HG03378 (cell line): Measurements from ENCODE around the gene COL5A1.
"Not testable (repeated sequence)": the region's sequence is repeated elsewhere in the genome, so short reads cannot be mapped to it uniquely, and the experiment has no call there.

Source experiments
- ATAC-seq: cut with Tn5 transposase; IDR thresholded peaks from one replicate; pipeline ENCODE4 v1.9.1; 2021; ENCODE audit warnings: mild to moderate bottlenecking, moderate library complexity; ENCODE audit not compliant: unreplicated experiment

The COL5A1 gene

DNA sequence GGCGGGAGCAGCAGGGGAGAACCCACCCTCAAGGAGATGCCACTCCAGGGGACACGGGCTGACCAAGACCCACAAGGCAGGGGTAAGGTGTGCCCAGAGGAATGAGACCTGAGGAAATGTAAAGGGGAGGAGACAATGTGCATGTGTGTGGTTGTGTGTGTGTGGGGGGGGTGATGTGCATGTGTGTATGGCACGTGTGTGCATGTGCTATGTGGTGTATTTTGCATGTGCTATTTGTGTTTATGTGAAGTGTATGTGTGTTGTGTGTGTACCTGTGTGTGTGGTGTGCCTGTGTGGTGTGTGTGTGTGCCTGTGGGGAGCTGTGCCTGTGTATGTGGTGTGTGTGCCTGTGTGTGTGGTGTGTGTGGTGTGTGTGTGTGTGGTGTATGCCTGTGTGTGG, 205.5 kb downstream of the COL5A1 start:
- ATAC-seq = no peak

DNA sequence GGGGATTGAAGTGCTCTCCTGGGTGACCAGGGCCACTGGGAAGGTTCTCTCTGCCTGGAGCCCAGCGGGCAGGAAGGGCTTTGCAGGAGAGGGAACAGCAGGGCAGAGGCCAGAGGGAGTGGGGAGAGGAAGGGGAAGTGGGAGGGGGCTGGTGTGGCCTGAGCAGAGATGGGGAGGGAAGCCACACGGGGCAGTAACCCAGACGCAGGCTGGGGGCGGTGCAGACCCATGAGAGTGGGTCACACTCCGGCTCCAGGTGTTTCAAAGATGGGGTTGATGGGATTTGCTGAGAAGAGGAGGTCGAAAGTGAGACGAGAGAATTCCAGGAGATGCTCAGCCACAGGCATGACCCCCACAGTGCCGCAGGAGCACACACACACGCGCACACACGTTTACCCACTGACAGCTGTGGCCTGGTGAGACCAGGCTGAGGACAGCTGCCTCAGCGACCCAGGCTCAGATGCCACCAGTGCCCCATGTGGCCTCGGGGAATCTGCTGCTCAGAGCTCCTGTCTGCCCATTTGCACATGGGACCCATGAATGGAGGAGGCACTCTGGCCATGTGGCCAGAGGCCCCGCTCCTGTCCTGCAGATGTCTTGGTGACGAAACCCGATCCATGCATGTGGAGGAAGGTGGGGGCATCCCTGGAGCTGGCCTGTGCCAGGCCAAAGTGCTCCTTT, 206.3 kb downstream of the COL5A1 start:
- ATAC-seq = no peak

DNA sequence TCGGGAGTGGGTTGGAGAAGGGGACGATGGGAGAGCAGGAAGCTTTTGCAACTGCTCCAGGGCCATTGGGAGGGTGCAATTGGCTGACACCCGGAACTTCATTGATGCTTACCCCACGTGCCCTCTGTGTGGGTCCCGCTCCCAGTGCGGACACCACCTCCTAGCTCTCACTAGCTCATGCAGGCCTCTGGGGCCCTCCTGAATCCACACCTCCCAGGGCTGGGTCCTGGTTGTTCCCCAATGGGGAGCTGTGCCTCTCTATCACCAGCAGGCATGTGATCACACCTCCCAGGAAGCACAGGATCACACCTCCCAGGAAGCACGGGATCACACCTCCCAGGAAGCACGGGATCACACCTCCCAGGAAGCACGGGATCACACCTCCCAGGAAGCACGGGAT, 206.9 kb downstream of the COL5A1 start:
- no peak for ATAC-seq

DNA sequence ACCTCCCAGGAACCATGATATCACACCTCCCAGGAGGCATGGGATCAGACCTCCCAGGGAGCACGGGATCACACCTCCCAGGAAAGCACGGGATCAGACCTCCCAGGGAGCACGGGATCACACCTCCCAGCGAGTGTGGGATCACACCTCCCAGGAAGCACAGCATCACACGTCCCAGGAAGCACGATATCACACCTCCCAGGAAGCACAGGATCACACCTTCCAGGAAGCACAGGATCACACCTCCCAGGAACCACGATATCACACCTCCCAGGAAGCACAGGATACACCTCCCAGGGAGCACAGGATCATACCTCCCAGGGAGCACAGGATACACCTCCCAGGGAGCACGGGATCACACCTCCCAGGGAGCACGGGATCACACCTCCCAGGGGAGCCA, 209.0 kb downstream of the COL5A1 start:
- no peak for ATAC-seq

GRCh38 chr9:134851020-134851419, 209.4 kb downstream of the COL5A1 start:
- no peak for ATAC-seq

DNA sequence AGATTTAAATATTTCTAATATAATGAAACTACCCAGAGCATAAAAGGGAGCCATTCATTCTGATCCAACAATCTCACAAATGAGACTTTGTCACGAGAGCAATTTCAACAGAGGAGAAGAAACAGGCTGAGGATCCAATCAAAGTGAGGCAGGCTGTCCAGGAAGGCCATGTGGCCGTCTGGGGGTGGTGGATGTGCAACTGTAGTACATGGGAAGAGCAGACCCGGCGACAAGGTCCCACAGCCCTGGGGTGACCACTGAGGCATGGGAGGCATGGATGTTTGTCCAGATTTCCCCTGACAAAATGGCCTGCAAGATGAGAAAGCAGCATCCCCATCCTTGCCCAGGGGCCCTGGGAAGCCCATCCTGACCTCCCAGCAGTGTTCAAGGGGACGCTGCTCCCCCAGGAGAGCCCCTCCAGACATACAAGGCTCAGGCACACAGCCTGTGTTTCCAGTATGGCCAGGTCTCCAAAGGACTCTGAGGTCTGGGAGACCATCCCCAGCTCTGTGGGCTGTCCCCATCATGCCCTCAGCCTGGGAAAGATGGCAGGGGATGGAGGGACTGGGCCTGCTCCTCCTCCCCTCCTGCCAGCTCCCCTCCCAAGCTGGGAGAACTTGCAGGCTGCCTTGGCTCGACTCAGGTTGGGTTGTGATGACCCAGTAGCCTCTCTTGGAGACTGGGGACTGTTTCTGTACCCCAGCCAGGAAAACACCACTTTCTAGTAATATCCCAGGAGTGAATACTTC, 211.5 kb downstream of the COL5A1 start:
- no peak for ATAC-seq

GRCh38 chr9:134853893-134854292, 212.3 kb downstream of the COL5A1 start:
- no peak for ATAC-seq

DNA sequence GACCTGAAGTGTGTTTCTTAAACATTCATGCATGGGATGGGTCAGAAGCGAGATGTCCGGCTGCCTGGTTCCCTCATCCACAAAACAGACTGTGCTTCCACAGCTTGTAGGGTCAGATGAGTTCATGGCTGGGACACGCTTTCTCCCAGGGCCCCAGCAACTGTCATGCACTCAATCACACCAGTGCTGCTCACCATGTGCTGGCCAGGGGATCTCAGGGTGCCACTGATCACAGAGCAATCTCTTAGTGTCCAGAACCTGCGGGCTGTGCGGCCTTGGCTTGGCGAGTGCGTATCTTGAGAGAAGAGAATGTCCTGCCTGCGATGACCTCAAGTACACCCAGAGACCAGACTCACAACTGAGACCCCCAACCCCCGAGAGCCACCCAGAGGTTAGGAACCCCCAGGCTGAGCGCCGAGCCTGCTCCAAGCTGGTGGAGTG, 213.0 kb downstream of the COL5A1 start:
- no peak for ATAC-seq

GRCh38 chr9:134855231-134855899, 213.8 kb downstream of the COL5A1 start:
- no peak for ATAC-seq

DNA sequence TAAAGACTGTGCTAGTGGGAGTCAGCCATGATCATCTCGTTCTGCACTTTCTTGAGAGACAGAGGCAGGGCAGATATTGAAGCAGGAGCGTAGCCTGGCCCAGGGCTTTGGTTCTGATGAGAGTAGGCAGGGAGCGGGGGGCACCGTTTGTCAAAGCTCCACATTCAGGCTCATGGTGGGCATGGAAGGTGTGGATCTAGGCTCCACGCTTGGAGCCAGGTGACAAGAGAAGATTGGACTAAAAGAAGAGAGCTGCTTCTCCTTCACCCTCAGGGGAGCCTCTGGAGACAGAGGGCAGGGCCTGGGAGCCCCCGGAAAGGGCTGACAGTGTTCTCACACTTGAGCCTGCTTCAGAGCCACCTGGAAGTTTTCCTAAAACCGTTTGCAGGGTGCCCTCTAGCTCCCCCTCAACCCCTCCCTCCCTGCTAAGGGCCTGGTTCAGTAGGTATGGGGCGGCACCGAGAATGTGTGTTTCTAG, 214.3 kb downstream of the COL5A1 start:
- no peak for ATAC-seq

DNA sequence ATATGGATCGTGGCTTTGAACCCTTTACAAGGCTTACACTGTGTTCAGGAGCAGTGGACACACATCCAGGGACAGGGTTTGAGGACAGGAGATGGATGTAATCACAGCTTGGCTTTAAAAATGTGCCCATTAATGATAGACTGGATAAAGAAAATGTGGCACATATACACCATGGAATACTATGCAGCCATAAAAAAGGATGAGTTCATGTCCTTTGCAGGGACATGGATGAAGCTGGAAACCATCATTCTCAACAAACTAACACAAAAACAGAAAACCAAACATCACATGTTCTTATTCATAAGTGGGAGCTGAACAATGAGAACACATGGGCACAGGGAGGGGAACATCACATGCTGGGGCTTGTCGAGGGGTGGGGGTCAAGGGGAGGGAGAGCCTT, 215.8 kb downstream of the COL5A1 start:
- ATAC-seq = not testable (repeated sequence)

- peak; percentile 64 for ATAC-seq
Observed at GRCh38 chr9:134858051-134858841, 216.6 kb downstream of the COL5A1 start.

- no peak for ATAC-seq
Observed at GRCh38 chr9:134860510-134860909, 218.9 kb downstream of the COL5A1 start.

DNA sequence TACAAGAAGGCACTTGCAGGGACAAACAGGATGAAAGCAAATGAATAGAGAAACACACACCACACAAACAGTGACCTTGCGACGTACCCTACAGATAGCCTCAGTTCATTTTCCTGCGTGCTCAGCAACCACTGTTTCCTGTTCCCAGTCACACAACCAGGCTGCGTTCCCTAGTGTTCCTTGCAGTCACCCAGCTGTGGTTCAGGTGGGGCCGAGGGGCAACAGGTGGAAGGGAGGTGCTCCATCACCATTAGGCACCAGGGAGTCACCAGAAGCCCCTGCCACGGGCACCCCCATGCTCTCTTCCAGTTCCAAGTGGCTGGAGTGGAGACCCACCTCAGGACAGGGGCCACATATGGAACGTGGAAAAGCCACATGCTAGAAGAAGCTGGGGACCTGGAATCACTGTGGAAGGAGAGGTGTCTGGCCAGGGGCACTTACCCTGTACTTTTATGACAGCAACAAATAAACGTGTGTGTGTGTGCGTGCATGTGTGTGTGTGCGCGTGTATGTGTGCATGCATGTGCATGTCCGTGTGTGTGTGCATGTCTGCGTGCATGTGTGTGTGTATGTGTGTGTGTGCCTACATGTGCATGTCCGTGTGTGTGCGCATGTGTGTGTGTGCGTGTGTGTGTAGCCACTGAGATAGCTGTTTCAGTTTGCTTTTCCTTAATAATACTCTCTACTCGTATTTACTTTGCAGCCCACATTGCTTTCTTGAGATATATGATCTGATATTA, 220.2 kb downstream of the COL5A1 start:
- no peak for ATAC-seq

- ATAC-seq = no peak
Observed at GRCh38 chr9:134863306-134863902, 221.8 kb downstream of the COL5A1 start.

GRCh38 chr9:134863941-134864820, 222.6 kb downstream of the COL5A1 start:
- ATAC-seq = no peak

DNA sequence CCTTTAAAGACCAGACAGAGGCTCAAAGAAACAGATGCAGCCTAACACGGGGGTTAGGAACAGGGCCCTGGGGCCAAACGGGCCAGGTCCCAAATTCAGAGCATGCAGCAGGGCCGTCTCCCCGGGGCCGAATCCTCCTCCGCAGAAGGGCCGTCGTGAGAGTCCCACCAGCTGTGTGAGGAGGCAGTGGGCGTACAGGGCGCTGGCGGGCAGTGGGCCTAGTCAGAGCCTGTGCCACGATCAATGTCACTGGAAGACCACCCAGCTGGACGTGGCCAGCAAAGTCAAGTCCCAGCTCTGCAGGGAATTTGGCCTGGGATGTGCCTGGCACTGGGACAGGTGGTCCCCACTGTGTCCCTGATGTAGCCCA, 223.2 kb downstream of the COL5A1 start:
- no peak for ATAC-seq

DNA sequence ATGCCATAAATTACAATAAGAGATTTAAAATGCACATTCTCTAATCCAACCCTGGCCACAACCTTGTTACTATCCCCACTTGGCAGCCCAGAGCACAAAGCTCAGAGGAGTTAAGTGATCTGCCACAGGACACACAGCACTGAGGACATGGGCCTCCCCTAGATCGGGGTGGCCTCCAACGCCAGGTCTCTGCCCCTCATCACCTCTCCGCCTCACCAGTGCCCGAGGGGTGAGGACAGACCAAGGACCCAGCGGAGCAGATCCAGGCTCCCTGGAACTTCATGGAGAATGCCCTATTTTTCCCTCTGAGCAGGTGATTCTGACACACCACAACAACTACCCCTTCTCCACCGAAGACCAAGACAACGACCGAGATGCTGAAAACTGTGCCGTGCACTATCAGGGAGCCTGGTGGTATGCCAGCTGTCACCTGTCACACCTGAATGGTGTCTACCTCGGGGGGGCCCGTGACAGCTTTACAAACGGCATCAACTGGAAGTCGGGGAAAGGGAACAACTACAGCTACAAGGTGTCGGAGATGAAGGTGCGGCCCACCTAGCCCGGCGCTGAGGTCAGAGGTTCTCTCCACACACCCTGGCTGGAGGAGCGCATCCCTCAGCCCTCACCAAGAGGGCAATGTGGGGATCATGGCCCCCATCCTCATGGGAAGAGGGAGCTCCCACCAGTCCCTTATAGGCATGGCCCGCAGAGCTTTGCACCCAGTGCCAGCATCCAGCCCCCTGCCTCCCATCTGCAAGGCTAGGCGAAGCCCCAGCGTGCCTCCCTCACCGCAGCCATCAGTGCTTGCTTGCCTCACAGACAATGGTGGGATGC, 226.5 kb downstream of the COL5A1 start:
- ATAC-seq = no peak
